DMS114 treated with DMSO at 0.1 percent for 48 hours (cell line): Measurements from ENCODE around the gene MAP3K5.
"Not testable (repeated sequence)": the region's sequence is repeated elsewhere in the genome, so short reads cannot be mapped to it uniquely, and the experiment has no call there.

Experiments
- DNase-seq: peaks from one replicate; lab custom pipeline; 2025; ENCODE audit not compliant: unreplicated experiment; lab: John Stamatoyannopoulos, UW

MAP3K5 gene, protein sequence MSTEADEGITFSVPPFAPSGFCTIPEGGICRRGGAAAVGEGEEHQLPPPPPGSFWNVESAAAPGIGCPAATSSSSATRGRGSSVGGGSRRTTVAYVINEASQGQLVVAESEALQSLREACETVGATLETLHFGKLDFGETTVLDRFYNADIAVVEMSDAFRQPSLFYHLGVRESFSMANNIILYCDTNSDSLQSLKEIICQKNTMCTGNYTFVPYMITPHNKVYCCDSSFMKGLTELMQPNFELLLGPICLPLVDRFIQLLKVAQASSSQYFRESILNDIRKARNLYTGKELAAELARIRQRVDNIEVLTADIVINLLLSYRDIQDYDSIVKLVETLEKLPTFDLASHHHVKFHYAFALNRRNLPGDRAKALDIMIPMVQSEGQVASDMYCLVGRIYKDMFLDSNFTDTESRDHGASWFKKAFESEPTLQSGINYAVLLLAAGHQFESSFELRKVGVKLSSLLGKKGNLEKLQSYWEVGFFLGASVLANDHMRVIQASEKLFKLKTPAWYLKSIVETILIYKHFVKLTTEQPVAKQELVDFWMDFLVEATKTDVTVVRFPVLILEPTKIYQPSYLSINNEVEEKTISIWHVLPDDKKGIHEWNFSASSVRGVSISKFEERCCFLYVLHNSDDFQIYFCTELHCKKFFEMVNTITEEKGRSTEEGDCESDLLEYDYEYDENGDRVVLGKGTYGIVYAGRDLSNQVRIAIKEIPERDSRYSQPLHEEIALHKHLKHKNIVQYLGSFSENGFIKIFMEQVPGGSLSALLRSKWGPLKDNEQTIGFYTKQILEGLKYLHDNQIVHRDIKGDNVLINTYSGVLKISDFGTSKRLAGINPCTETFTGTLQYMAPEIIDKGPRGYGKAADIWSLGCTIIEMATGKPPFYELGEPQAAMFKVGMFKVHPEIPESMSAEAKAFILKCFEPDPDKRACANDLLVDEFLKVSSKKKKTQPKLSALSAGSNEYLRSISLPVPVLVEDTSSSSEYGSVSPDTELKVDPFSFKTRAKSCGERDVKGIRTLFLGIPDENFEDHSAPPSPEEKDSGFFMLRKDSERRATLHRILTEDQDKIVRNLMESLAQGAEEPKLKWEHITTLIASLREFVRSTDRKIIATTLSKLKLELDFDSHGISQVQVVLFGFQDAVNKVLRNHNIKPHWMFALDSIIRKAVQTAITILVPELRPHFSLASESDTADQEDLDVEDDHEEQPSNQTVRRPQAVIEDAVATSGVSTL (N-terminal part only)

DNA sequence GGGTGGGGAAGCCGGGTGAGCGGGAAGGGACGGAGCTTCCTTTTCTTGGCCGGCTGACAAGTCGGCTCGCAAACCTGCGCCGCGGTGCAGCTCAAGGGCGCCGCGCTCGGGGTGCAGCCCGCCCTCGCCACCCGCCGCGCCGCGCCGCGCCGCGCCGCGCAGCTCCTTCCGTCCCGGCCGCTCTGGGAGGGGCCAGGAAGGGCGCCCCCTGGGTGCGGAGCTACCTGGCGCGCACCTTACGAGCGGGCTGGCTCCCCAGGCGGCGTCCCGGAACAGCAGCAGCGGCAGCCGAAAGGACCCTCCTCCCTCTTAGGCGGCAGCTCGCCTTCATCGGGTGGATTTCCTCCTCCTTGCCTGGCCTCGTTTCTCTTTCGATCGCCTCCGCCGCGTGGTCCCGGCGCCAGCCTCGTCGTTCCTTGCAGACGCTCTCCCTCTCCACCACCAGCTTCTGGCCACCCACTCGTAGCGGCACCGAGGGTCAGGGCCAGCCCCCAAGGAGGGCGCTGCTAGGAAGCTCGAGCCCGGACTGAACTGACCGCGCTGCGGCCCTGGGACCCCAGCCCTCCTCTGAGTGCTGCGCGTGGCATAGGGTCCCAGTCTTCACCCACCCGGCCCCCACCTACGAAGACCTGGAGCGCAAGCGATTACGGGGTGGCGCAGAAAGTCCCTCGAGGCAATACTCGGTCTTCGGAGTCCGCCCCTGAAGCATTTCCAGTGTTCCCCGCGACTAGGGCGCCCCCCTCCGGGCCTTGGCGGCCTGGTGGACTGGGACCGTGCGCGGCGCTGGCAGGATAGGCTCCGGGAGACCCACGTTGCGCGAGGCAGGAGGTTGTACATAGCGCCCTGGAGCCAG lies at the start of gene MAP3K5:
Gene MAP3K5, minus strand, starts transcription at position 68 of the 853 bp plus-strand sequence. CDS start 320 bp downstream, outside the sequence.
- DNase-seq: peak; percentile 21

DNA sequence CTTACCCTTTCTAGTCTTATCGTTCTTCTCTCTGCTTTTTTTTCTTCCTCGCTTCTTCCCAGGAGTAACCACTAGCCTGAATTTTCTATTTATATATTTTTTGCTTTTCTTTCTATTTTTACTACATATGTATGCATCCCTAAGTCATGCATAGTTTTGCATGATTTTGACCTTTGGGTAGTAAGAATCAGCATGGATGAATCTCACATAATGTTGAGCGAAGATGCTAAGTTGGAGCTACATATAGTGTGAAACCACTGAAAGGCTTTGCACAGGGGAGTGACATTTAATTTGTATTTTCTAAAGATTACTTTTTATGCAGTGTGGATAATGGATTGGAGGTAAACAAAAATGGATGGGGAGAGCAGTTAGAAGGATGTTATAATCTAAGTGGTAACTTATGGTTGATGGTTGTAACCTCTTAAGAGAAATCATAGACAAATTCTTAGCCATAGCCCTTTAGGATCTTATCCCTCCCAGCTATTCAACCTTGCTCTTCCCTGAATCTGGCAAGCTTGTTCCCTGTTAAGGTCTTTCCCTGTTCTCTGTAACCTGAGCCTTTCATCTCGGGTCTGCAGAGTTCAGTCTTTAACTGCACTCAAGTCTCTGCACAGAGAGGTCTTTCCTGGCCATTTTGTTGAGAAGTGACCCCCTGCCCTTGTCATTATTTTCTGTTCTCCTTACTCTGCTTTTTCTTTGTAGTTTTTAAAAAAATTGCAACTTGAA lies 48.2 kb upstream of the MAP3K5 start:
- DNase-seq: no peak

DNA sequence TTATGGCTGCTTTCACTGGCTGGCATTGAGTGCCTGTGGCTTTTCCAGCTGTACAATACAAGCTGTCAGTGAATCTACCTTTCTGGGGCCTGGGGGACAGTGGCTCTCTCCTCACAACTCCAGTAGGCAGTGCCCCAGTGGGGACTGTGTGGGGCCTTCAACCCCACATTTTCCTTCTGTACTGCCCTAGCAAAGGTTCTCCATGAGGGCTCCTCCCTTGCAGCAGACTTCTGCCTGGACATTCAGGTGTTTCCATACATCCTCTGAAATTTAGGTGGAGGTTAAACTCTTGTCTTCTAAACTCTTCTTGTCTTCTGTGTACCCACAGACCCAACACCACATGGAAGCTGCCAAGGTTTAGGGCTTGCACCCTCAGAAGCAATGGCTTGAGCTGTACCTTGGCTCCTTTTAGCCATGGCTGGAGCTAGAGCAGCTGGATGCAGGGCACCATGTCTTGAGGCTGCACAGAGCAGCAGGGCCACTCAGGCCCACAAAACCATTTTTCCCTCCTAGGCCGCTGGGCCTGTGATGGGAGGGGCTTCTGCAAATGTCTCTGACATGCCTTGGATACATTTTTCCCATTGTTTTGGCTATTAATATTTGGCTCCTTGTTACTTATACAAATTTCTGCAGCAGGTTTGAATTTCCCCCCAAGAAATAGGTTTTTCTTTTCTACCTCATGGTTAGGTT lies 39.7 kb upstream of the MAP3K5 start:
- no peak for DNase-seq

DNA sequence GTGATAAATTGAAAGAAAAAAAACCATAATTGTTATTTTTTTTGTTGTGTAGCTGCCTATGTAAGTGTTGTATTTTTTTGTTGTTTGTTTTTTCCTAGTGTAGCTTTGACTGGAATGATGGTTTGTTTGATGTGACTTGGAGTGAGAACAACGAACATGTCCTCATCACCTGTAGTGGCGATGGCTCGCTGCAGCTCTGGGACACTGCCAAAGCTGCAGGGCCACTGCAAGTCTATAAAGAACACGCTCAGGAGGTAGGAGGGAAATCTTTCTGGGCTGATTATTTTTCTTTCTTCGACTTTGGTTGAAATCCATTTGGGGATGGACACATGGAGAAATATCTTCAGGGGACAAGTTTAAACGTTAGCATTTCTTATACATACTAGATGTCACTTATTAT lies 33.9 kb upstream of the MAP3K5 start:
- no peak for DNase-seq

- DNase-seq: no peak
Observed at GRCh38 chr6:136823128-136823660, 30.9 kb upstream of the MAP3K5 start.

GRCh38 chr6:136822376-136823127 lies 30.3 kb upstream of the MAP3K5 start, which contains the start of gene PEX7:
PEX7 (plus strand) TSS chr6:136822592; CDS start chr6:136822666, 74 bp downstream.
- DNase-seq: peak; percentile 72

GRCh38 chr6:136822046-136822375 lies 29.7 kb upstream of the MAP3K5 start:
- no peak for DNase-seq

DNA sequence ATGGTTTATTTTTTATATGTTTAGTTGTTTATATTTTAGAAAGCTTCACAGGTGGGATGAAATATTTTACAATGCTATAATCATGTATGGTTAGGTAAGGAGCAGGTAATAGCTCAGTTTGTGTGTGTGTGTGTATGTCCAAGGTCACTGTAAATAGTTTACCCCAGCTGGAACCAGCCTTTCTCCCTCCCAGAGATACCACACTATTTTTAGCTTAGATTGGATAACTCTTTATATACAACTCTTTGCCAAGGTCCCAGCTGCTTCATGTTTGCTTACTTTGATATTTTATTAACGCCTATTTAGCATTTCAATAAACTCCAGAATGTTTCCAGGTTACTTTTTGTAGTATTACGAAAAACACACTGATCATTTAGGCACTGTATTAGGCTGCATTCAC lies 28.3 kb upstream of the MAP3K5 start:
- no peak for DNase-seq

DNA sequence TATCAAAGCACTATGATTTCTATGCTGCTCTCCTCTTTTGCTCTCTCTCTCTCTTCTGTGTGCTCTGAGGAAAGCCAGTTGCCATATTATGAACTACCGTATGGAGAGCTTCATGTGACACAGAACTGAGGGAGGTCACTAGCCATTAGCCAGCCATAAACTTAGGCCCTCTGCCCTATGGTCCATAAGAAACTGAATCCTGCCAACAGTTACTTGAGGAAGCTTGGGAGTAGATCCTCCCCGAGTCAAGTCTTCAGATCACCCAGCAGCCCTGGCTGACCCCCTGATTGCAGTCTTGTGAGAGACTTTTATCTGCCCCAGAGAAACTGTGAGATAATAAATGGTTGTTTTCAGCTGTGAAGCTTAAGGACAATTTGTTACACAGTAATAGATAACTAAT lies 24.4 kb upstream of the MAP3K5 start:
- DNase-seq: no peak

DNA sequence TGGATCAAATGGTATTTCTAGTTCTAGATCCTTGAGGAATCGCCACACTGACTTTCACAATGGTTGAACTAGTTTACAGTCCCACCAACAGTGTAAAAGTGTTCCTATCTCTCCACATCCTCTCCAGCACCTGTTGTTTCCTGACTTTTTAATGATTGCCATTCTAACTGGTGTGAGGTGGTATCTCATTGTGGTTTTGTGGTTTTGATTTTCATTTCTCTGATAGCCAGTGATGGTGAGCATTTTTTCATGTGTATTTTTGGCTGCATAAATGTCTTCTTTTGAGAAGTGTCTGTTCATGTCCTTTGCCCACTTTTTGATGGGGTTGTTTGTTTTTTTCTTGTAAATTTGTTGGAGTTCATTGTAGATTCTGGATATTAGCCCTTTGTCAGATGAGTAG lies 23.3 kb upstream of the MAP3K5 start:
- not testable (repeated sequence) for DNase-seq

DNA sequence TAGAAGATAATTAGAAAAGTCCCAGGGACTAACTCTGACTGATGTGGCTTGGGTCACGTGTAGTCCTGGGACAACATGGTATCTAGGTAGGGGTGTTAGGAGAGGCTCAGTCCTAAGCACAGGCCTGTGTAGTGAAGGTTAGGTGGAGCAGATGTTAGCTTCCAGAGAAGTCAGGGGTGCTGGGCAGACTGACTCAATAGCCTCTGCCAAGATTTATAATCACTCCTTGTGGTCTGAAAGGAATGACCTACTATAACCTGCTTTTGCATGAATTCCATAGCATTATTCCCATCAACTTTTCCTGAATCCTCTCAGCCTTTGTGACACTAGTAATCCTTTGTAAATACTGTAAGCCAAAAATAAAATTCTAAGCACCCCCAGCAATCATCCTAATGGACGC lies 19.9 kb upstream of the MAP3K5 start:
- DNase-seq: no peak

DNA sequence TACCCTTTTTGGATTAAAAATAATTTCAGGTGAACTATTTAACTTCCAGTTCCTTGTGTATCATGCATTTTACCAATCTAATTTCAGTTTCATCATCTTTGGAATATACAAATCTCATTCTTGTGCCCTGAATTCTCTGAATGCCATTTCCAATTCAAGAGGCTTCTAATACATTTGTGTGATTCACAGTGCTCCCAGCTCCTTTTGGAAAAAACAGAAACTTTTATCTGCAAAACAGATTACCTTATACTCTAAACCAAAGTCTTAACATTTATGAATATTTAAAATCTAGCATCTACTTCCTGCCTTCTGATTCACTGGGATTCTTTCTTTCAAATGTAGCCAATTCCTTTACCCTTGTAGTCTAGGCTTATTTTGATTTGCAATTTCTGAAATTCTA lies 19.0 kb upstream of the MAP3K5 start:
- no peak for DNase-seq

DNA sequence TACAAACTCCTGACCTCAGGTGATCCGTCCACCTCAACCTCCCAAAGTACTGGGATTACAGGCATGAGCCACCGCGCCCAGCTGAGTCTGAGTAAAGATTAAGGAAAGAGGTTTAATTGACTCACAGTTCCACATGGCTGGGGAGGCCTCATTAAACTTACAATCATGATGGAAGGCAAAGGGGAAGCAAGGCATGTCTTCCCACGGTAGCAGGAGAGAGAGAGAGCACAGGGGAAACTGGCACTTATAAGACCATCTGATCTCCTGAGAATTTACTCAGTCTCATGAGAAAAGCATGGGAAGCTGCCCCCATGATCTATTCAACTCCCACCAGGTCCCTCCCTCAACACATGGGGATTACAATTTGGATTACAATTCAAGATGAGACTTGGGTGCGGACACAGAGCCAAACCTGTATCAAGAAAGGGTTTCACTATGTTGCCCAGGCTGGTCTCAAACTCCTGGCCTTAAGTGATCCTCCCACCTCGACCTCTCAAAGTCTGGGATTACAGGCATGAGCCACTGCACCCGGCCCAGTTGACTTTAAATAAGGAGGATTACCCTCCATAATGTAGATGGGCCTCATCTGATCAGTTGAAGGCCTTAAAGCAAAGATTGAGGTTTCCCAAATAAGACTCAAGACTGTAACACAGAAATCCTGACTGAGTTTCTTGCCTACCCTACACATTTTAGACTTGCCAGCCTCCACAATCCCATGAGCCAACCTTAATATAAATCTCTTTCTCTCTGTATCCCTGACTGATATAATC lies 17.0 kb upstream of the MAP3K5 start:
- no peak for DNase-seq

DNA sequence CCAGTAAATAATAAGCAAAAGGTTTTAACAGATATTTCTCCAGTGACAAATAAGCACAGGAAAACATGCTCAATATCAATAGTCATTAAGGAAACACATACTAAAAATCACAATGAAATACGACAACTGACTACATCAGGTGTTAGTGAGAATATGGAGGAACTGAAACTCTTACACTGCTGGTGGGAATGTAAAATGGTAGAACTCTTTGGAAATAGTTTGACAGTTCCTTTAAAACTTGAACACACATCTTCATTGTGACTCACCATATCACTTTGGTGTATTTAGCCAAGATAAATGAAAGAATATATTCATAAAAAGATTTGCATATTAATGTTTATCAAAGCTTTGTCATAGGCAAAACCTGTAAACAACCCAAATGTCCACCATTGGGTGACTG lies 11.3 kb upstream of the MAP3K5 start:
- DNase-seq: no peak

DNA sequence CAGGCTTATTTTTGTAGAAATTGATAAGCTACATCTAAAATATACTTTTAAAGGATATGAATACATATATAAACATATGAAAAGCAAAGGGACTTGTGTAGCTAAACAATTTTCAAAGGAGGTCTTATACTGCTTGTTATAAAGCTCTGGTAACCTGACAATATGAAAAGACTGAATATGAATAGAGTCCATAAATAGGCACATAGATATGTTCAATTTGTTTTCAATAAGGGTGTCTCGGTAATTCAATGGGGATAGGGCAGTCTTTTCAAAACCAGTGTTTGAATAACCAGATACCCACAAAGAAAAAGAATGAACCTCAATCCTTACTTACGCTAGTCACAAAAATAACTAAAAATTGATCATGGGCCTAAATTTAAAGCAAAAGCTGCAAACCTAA lies 9.3 kb upstream of the MAP3K5 start:
- DNase-seq: no peak

- DNase-seq: no peak
Observed at GRCh38 chr6:136798044-136798443, 5.8 kb upstream of the MAP3K5 start.

DNA sequence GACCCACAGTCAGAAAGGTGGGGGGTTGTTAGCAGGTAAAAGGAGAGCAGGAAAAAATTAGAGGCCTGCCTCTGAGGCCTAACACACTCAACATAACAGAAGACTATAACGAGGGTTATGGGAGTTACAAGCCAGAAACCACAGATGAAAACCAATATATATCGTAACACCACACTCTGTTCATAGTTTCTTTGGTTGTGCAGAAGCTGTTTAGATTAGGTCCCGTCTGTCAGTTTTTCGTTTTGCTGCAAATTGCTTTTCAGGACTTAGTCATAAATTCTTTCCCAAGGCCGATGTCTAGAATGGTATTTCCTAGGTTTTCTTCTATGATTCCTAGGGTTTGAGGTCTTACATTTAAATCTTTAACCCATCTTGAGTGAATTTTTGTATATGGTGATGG lies 3.7 kb upstream of the MAP3K5 start:
- DNase-seq: no peak

DNA sequence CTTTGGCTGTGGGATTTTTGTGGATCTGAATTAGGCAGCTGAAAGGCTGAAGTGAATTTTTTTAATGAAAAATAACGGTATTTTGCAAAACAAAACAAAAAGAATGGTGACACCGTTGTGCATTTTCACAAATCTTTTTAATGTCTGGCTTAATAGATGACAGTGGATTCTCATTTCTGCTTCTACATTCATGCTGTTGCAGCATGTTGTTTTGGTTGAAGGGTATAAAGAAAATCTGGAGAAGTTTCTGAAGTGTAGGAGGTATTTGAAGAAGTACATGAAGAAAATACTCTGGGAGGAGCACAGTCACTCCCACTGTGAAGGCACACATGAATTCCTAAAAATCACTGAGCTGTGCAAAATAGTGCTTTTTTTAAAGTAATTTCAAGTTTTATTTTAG lies 3.1 kb upstream of the MAP3K5 start:
- DNase-seq: no peak
